Measurements from ENCODE around the gene MRPL2.

The MRPL2 gene

DNA sequence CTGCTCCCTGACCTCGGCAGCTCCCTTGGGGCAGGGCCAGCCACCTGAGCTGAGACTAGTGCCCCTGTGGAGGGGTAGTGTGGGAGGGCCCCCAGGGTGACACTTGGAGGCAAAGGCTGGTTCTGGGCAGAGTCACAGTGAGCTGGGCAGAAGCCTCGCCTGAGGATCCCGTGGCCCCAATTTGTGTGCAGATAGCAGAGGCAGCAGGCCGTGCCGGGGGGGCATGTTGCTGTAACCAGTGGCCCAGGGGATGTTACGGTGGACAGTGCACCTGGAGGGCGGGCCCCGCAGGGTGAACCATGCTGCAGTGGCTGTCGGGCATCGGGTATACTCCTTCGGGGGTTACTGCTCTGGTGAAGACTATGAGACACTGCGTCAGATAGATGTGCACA, 42.3 kb downstream of the MRPL2 start:
- no peak for DNase-seq

DNA sequence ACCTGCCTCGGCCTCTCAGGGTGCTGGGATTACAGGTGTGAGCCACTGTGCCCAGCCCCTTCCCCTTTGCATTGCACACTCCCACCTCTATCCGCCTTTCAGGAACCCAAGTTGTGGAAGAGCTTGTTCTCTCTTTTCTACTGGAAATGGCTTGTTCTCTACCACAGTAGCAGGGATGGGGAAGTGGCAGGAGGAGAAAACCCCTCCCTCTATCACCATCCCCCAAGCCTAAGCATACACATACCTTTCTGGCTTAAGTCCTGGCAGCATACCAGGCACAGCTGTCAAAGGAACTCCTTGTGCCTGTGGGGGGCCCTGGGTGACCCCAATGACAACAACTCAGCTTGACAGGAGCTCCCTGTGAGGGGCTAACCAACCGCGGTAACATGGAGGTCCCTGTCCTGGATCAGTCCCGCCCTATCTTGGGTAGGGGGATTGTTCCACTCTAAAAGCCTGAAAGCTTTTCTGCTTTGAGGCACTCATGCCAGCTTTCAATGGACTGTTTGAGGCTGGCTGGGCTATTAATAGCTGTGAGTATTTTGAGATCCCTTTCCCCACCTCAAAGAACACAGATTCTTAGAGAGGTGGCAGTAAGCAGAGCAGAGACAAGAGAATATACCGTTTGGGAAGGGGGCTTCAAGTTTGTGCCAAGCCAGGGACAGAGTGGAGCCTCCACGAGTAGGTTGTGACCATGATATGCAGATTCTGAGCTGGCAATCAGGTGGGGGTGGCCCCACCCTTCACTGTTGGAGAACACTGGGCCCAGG, 42.9 kb downstream of the MRPL2 start:
- DNase-seq = no peak

DNA sequence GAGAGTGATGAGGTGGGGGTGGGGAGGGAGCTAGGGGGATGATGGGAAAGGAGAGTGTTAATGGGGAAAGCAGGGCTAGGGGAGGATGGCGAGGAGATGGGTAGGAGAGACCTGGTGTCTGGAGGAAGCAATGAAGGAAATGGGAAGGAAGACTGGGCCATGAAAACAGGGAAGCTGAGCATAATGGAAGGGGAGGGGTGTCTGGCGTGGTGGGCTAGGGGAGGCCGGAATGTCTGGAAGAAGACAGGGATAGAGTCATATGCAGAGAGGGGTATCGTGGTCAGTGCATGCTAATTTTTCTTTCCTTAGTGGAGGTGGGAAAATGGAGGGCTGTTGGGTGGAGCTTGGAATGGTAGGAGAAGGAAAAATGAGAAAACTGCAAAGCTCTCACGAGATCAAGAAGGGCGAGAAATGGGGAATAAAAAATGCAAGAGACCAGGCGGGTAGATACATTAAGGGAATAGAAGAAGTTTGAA, 44.8 kb downstream of the MRPL2 start:
- DNase-seq = no peak

DNA sequence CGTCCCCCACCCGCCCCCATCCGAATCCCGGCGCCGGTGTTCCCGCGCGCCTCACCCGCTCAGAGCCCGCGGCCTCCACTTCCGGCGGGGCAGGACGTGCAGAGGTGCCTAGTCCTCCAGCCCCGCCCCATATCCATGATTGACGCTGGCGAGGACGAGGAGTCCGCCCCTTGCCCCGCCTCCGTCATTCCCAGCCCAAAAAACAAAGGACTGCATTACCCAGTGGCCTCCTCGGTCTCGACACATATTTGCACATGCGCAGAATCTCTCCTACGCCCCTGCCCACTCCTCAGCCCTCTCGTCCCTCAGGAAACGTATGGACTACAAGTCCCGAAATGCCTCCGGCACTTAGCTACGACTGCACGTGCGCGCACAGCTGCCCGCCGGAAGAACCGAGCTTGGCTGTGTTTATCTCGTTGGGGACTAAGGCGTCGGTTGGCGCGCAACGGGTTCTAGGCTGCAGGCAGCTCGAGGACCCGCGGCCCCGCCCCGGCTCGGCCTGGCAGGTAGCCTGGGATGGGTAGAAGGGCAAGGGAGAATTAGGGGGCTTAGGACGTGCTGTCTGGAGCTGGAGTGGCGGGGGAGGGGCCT, 45.3 kb downstream of the MRPL2 start, which contains the start of the genes KLHDC3 and MEA1:
TSS of gene KLHDC3 (plus strand) at position 407 of the 591 bp plus-strand sequence. CDS start 2,944 bp downstream, outside the sequence.
TSS of gene MEA1 (minus strand) at position 104 of the 591 bp plus-strand sequence. CDS start 133 bp downstream, outside the sequence.
- DNase-seq = peak; percentile 95

DNA sequence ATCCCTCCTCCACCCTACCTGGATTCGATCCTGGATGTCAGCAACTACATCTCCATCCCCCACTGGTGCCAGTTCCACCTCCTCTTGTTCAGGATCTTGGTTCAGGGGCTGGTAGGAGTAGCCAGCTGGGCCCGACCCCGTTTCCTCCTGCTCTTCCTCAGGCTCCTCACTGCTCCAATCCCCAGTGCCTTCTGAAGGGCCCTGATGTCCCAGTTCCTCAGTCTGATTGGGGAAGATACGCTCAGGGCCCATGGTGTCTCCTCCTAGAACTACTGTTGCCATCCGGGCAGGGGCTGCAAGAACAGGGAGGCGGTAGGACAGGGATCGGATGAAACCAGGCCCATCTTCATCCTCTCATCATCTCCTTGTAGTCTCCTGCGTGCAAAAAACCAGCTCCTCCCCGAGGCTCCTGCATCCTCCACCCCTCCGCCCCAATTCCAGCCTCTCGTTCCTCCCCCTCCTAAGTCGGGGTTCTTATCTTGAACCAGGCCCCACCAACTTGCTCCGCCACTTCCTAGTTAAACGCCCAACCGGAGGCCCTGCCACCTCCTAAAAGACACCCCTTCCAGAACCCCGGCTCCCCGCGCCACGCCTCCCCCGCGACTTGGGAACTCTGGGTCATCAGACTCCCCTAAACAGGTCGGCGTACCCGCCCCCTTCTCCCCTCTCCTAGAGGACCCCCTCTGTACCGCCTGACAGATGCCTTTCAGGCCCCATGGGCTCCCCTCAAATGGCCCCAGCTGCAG, 46.0 kb downstream of the MRPL2 start:
- no peak for DNase-seq

DNA sequence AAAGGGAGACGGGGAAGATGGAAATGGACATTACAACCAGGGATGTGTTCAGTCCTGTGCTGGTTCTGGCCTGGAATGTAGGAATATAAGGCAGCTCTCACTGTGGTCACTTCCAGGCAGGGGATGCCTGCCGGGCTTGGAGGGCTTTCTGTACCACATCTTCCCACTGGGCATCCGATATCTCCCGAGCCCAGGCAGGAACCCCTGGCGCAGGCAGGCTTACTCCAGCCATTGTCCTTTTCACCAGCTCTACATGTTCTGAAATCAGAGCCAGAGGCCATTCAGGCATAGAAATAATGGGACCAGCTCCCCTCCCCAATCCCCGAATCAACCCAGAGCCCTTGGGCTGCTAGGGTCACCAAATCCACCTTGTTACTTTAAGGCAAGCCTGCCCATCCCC, 46.9 kb downstream of the MRPL2 start:
- DNase-seq = no peak

DNA sequence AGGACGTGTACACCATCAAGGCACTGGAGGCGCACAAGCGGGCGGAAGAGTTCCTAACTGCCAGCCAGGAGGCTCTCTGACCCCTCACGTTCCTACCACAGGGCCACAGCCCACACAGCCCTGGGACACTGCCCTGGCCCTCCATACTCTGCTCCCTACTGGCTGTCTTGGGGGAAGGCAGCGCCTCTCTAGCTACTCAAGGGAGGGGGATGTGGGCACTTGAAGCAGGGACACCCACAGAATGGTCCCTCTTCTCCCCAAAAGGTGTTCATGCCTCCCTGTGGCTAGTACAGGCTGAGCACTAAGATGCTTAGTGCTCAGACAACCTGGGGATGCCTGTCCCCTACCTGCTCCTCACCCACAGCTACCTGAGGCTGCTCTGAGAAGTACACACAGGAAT, 48.0 kb downstream of the MRPL2 start:
- DNase-seq = no peak

DNA sequence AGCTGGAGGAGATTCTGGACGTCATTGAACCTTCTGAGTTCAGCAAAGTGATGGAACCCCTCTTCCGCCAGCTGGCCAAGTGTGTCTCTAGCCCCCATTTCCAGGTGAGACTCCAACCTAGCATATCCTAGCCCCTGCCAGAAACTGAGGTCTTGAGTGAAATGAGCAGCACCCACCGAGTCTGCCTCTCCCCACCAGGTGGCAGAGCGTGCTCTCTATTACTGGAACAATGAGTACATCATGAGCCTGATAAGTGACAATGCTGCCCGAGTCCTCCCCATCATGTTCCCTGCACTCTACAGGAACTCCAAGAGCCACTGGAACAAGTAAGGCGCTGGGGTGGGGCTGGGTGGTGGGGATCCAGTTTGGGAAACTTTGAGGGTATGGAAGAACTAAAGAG, 50.1 kb downstream of the MRPL2 start:
- no peak for DNase-seq

DNA sequence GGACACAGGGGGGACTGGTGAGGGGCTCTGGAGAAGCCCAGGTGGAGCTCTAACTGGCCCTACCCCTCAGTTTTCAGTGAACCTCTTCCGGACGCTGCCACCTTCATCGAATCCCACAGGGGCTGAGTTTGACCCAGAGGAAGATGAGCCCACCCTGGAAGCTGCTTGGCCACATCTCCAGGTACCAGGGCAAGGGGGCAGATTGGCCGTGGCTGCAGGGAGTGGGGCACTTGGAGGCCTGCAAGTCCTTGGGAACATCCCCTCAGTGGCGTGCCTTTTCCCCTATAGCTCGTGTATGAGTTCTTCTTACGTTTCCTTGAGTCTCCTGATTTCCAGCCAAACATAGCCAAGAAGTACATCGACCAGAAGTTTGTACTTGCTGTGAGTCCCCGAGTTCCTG, 52.1 kb downstream of the MRPL2 start:
- no peak for DNase-seq

DNA sequence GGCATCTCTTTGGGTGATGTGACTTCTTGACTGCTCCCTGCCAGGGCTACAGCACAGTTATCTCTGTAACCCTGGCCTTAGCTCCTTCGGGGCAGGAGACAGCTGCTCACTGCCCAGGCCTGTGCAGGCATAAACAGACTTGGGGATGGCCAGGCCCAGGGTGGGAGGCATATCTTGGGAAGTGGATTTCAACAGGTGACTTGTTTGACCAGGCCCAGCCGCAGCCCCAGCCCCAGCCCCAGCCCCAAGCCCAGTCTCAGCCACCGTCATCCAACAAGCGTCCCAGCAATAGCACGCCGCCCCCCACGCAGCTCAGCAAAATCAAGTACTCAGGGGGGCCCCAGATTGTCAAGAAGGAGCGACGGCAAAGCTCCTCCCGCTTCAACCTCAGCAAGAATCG, 53.0 kb downstream of the MRPL2 start:
- no peak for DNase-seq

DNA sequence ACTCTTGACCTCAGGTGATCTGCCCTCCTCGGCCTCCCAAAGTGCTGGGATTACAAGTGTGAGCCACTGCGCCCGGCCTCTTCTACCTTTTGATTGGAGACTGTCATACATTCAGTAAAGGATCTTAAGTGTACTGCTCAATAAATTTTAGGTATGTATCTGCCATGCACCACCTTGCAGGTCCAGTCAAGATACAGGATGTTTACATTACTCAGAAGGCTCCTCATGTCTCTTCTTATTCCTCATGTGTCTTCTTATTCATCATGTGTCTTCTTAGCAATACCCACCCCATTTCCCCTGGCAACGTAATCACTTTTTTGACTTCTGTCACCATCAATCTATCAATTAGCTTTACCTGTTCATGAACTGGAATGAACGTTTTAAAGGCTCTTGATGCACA, 53.4 kb downstream of the MRPL2 start:
- no peak for DNase-seq

Measured in KG1 (cell line).